Ureter (tissue), 1 donor: ENCODE data around the gene KCNB1. TPM values are rescaled to one million over a fixed set of nuclear protein-coding genes. Genes with fewer than 3 reads are reported as not detected.
A peak's percentile ranks its signal among the peaks of the same experiment; 100 is the strongest.

Experiments
- DNase-seq: peaks from one replicate; pipeline ENCODE4 v3.0.0-alpha.2; 2020; ENCODE audit warnings: low spot score
- total RNA-seq: library from RNA; stranded (reverse); gene quantifications from one replicate; pipeline ENCODE4 v1.2.4, GENCODE V29; 2023
- donor health status: DM: yes; HTN: yes; CAD: no.

KCNB1 gene
- total RNA-seq = 1.6 TPM

DNA sequence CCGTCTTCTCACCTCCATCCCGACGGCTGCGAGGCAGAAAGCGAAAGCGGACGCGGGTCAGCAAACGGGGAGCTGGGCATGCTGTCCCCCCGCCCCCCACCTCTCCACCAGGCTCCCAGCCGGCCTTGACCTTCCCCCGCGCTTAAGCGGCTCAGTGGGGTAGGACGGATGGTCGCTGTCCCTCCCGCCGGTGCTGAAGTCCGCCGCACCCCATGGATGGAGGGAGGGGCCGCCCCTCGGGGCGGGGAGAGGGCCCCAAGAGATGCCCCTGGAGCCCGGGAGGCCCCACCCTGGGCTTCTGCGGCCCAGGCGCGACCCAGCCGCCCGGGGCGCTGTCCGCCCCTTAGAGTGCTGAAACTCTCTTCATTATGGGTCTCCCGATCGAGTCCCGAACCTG, at the start of gene KCNB1:
KCNB1 (minus strand) TSS at position 48 of the 397 bp plus-strand sequence. CDS start 188 bp downstream, outside the sequence.
- peak; percentile 68 for DNase-seq

DNA sequence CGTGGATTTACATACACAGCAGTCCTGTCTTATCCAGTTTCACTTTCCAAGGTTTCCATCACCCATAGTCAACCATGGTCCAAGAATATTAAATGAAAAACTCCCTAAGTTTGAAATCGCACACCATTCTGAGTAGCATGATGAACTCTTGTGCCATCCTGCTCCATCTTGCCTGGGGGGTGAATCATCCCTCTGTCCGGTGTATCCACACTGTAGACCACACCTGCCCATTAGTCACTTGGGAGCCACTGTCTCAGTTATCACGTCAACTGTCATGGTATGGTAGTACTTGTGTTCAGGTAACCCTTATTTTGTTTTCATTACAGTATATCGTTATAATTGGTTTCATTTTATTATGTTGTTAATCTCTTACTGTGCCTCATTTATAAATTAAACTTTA, 47.0 kb upstream of the KCNB1 start:
- DNase-seq = peak; percentile 10

DNA sequence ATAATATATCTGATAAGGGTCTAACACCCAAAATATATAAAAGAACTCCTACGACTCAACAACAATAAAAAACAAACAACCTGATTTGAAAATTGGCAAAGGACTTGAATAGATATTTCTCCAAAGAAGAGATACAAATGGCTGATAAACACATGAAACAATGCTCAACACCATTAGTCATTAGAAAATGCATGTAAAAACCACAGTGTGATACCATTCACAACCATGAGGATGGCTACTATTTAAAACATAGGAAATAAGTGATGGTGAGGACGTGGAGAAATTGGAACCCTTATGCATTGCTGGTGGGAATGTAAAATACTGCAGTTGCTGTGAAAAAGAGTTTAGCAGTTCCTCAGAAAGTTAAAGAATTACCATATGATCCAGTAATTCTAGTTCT, 44.1 kb upstream of the KCNB1 start:
- no peak for DNase-seq

DNA sequence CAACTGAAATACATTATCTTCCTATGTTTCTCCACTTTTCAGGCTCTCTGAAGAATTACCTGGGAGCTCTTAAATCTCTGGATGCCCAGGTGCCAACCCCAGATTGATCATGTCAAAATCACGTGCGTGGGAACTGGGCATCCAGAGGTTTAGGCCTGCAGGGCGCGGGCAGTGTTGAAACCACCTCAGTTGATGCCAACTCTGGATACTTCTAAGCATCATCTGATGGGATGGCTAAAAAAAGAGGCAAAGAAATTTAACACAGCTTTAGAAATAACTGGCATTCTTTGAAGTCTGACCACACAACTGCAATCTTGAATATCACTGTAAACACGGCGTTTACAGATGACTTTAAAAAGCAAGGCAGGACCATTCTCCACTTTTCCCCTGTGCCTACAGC, 43.6 kb upstream of the KCNB1 start:
- DNase-seq = no peak

DNA sequence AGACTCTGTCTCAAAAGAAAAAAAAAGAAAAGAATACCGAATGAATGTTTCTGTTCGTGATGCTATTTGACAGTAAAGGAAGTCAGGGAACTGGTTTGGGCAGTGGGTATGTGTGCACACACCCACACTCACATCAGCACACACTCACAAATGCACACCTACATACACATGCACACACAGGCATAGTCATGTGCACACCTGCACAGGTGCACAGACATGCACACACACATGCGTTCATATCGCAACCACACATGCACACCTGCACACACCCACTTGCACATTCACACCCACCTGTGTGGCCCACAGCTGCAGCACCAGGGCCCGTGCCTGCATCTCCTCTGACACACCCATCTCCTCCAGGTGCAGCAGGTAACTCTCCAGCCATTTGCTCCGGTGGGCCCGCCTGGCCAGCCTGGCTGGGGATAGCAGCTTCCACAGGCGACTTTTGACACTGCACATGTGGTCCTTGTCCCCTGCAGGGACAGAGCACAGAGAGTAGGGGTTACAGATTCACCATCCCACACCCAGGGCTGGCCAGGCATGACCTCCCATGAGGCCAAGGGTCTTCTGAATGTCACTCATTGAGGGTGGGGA, 41.4 kb upstream of the KCNB1 start:
- no peak for DNase-seq

DNA sequence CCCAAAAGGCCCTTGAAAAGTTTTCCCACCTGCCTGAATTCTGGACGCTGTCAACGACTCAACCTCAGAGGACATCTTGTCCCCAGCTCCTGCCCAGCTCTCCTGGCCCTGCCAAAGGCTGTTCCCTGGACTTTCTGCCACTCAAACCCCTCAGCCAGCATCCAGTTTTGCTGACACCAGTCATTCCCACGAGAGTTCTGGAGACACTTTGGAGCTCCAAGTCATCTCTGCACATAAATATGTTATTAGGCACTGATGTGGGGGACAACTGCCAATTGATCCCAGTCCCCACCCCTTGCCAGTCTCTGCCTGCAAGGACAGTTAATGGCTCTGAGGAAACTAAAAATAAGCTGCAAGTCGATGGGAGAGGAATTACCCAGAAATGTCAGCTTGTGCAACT, 38.9 kb upstream of the KCNB1 start:
- DNase-seq = no peak

DNA sequence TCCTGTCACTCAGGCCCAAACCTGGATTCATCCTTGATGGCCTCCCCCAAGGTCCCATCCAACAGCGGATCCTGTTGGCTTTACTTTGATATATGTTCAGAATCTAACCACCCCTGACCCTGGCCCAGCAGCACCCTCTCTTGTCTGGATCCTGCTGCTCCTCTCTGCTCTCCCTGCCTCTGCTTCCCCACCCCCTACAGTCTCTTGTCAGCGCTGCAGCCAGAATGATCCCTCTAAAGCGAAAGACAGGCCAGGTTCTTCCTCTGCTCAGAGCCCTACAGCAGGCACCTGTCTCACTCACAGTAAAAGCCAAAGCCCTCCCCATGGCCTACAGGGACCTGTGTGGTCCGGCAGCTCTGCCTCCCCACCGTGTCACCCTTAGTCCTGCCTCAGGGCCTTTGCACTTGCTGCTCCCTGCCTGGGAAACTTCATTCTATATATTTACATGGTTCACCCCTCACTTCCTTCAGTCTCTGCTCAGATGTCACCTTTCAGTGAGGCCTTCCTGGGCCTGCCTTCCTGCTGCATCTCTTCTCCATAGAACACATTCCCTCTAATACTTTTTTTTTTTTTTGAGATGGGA, 37.4 kb upstream of the KCNB1 start:
- DNase-seq = no peak

DNA sequence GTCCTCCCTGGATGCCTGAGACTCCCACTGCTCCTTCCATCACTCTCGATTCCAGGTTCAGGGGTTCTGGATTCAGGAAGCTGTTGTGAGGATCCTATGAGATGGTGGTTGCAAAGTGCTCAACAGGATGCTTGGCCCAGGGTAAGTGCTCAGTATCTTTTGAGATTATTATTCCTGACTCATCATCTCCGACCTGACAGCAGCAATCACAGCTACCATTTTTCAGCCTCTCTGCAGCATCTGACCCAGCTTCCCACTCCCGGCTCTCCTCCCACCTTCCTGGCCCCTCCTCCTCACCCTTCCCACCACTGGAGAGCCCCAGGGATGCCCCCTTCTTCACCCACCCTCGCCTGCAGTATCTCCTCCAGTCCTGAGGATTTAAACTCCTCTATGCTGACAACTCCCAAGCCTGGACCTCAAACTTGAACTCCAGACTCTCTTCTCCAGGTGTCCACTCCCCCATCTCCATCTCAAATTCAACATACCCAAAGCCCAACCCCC, 36.8 kb upstream of the KCNB1 start:
- DNase-seq = no peak

DNA sequence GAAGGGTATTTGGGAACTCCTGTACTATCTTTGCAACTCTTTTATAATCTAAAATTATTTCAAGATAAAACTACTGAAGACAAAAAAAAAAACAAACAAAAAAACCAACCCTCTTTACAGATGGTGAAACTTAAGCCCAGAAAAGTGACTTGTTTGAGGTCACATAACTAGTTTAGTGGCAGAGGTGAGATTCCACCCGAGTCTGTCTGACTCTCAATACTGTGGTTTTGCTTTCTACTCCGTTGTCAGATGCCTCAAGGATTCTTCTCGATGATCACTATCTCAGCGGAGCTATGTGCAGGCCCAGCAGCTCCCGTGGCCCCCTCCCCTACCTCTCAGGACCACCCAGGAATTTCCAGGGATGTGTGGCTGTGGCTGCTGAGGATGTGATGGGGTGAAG, 36.1 kb upstream of the KCNB1 start:
- no peak for DNase-seq

DNA sequence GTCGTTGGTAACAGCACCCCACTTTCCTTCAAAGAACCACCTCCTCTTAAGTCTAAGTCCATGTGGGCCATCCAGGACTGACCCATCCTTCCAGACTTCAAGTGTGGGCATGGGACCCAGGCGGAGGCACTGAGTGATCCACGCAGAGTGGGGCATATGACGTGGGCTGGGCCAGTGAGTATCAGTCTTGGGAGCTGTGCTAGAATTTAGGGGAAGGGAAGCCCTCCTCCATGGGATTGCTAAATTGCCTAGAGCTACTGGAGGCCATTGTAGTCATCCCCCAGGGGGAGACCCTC, 35.3 kb upstream of the KCNB1 start:
- DNase-seq = no peak

DNA sequence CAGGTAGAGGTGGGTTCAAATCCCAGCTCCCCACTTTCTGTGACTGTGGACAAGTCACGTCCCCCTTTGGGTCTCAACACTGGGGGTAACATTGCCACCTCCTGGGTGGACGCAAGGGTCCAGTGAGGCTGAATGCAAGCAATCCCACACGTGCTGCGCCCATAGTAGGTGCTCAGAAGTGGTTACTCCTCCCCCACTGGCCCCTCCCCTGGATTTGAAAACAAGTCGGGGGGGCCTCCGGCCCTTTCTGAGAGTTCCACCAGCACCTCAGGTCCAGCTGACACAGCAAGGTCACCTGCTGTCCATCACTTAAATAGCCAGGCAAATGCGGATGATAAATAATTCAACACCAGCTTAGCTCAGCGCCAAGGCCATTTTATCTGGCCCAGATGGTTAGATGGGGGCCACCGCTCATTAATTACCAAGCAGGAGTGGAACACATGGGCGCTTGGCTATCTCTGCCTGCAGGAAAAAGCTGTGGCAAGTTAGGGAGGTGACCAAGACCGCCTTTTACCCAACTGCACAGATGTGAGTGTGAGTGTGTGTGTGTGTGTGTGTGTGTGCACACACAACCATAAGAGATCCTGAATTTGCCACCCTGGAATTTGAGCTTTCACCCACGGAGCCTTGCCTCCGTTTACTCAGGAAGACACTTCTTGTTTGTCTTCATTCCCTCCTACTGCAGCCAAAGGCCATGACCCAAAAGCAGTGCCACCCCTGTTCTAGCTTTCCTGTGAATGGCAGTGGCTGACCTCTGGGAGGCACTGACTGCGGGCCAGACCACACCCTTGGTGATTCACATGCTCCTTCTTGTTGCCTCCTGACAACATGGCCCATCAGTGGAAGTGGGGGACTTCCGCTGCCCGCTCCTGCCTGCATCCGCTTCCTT, 34.7 kb upstream of the KCNB1 start:
- no peak for DNase-seq

DNA sequence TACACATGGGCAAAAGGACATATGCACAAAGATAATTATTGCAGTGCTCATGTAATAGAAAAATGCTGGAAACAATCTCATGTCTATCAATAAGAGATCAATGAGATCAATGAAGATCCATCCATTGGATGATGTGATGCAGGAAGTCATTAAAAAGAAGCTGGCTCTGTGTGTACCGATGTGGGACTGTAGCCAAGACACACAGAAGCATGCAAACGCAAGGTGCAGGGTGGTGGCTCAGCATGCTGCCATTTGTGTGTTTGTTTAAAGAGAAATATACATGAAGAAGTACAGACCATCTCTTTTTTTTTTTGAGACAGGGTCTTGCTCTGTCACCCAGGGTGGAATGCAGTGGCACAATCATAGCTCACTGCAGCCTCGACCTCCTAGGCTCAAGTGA, 33.1 kb upstream of the KCNB1 start:
- no peak for DNase-seq

DNA sequence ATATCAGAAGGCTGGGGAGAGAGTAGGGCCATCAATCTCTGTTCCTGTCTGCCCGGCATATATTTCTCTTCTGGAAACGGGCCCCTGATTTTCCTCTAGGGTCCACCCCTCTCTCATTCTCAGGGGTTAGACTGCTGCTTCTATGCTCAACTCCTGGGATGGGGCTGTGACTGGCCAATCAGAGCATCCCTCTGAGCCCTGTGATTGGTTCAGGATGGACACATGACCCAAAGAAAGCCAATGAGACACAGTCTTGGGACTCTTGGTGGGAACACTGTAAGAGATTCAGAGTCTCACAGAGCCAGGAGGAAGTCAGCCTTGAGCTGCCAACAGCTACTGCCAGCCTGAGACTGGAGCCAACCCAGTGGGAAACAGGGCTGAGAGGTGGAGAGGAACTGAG, 31.0 kb upstream of the KCNB1 start:
- no peak for DNase-seq

DNA sequence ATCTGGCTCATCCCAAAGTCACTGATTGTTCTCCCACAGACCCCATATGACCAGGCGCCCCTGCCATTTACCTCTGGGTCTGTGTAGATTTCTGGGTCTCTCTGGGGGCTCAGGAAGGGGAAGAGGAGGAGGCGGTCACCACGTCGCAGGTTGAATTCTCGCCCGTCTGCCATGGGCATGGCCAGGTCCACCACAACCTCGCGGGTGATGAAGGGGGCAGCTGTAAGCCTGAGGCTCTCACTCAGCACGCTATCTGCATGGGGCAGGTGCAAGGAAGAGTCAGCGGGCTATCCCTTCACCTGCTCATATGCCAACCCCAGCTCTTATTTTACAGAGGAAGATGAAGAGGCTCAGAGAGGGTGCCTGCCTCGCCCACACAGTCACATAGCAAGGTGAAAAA, 30.5 kb upstream of the KCNB1 start:
- DNase-seq = no peak

DNA sequence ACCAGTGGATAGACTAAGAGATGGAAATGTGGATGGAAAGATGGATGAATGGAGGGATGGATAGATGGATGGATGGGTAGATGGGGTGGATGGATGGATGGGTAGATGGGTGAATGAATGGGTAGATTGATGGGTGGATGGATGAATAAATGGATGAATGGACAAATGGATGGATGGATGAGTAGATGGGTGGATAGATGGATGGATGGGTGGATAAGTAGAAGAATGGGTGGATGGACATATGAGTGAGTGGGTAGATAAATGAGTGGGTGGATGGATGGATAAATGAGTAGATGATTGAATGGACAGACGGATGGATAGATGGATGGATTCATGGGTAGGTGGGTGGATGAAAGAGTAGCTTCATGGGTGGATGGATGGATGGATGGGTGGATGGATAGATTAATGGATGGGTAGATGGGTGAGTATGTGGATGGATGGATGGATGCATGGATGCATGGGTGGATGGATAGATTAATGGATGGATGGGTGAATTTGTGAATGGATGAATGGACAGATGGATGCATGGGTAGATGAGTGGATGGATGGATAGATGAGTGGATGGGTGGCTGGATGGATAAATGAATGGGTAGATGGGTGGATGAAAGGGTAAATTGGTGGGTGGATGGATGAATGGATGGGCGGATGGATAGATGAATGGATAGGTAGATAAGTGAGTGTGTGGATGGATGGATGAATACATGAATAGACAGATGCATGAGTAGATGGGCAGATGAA, 29.5 kb upstream of the KCNB1 start:
- DNase-seq = no peak

DNA sequence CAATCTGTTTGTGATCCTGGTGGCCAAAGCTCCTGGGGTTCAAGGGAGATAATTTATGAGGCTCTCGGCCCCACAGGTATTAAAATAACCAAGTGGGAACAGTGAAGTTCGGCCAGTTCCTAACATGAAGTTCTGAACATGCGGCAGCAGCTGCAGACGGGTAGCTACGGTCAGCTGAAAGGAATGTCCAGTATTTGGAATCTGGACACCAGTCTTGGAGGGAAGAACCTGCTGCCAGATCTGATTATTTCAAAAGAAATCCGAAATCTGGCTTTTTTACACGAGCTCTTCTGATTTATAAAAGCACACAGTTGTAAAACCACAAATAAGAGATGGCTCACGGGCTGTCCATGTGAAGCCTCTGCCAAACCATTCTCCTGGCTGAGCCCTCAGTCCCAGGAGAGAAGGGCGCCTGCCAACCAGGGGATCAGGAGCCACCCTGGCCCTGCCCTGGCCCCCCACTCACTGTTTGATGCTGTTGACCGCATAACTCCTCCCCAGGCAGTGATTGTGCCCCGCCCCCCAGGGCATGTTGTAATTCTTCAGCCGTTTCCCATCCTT, 28.2 kb upstream of the KCNB1 start:
- peak; percentile 86 for DNase-seq

DNA sequence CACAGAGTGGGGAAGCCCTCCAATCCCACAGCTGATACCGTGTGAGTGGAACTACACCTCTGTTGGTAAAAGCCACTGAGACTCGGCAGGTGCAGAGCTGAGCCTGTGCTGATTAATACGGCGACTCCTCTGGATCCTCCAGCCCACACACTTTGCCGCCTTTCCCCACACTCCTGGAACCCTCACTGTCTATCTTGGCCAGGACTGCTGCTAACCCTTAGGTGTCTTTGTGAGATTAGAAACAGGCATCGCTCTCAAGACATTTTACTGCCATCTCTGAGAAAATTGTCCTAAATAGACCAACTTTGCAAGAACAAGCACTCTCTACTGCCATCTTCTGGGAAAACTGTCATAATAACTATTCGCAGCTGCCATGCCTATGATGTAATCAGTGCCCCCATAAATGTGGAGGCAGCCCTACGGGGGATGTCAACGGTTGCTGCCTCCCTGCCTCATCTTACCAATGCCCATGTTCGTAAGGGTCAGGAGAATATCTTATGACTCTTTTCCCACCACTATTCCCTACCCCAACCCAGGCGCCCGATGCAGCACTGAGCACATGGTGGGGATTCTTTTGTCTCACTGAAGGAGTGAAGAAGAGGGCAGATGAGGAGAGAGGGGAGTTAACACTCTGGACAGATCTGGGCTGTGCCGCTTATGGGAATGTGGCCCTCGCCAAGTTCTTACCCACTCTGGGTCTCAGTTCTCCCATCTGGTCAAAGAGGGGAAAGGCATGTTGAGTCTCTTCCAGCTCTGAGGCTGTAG, 26.1 kb upstream of the KCNB1 start:
- DNase-seq = no peak

DNA sequence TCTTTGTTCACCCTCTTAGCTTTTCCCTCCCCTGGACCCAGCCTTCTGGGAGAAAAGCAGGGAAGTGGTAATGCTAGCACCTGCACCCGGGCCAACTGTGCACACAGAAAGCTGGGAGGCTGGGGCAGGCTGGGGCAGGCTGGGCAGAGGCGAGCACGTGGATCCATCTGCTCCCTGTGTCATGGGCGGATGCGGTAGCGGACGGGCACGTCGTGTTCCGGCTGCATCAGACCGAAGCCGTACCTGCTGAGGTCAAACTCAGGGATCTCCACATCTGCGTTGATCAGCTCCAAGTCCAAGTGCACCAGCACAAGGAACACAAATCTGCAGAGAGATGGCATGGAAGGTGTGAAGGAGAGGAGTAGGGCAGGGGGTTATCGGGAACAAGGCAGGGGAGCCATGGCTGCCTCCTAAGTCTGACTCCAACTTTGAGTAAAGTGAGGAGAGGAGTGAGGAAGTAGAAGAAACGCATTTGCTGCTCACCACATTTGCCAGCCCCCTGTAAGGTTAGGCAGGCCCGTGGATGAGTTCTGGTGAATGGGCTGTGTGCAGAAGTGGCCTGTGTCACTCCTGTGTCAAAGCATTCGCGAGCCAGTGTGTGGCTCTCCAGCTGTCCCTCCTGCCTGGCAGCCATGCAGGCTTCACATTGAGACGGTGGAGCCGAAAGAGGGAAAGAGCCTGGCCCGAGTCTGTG, 25.4 kb upstream of the KCNB1 start:
- DNase-seq = no peak

DNA sequence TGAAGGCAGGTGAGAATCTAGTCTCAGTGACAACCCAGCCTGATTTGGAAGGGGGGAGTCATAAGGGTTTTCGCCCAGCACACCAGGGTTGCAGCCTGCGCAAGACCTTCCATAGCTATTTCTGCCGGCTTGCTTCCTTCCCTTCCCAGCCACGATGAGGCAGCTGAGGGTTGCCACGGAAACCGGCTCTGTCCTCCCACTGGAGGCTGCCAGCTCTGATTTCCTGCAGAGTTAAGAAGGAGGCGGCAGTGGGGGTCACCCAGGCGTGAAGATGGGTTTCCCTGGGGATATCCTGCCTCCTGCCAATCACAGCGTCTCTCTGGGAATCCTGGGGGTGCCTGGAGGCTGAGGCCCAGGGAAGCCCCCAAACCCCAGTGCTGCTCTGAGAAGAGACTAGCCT, 23.1 kb upstream of the KCNB1 start:
- DNase-seq = no peak

DNA sequence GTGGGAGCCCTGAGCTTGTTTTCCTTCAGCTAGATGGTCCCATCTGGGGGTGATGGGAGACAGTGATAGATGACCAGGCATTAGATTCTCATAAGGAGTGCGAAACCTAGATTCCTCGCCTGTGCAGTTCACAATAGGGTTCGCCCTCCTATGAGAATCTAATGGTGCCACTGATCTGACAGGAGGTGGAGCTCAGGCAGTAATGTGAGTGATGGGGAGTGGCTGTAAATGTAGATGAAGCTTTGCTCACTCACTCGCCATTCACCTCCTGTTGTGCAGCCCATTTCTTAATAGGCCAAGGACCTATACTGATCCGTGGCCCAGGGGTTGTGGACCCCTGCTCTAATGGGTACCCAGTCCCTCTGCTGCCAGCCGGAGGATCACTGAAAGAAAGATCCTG, 20.7 kb upstream of the KCNB1 start:
- DNase-seq = no peak

DNA sequence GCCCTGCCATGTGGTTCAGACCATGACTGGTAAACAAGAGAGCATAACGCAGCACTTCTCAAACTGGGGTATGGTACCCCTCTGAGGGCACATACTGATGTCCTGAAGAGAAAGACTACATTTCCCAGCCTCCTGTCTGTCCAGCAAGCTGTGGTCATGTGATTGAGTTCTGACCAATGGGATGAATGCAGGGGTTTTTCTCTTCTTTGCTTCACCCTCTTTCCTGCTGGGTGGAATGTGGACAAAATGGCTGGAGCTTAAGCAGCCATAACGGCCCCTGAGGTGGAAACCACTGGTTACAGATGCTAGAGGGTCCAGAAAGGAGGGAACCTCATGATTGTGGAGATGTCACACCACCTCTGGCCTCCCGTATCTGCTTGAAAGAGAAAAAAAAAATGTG, 19.4 kb upstream of the KCNB1 start:
- DNase-seq = no peak
